GM18519 (cell line): ENCODE measurements around the gene PDZRN4.

Experiments
- ATAC-seq: cut with Tn5 transposase; IDR thresholded peaks from one replicate; pipeline ENCODE4 v1.9.1; 2021; ENCODE audit warnings: mild to moderate bottlenecking, moderate library complexity; ENCODE audit not compliant: unreplicated experiment, low FRiP score

The PDZRN4 gene

DNA sequence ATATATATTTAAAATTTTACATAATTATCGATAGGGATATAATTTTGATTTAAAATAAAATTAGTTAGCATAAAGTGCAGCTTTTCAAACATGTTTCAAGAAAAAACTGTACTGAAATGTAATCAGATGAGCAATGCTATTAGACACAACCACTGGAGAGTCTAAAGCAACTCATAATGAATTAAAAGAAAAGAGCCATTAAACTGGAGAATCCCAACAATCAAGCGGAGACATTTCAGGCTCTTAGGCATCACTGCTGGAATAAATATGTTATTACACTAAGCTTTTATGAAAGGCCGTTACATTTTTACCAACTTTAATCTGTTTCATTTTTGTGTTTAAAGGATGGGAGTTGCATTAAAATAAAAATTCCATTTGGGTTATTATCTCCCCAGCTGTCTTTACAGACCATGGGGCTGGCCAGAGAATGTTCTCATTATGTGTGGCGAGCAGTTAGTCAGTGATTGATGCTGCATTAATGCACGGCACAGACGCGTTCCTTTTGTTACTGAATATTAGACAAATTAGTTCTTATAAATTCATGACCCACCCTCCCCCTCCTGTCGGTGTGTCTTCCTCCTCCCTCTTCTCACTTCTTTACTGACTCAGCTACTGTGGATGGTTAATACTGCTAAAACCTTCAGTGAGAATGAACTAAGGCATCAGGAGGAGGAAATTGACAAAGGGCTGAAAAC, 156.8 kb downstream of the PDZRN4 start:
- ATAC-seq, result no peak

GRCh38 chr12:41348198-41348597, 160.1 kb downstream of the PDZRN4 start:
- no peak for ATAC-seq

DNA sequence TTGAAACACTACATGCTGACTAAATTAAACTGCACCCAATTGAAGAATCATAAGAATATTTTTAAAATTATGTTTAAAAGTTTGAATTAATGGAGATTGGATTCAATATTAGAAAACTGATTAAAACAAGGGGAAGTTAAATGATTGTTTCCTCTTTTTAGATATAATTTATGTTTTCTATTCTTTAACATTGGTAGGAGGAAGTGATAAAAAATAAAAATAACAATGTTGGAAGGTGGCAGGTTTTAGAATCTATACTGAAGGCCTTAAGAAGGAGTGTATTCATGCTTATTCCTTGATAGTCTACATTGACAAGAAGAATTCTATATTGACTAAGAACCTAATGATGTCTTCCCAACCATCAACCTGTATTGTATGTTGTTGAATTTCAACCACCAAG, 168.1 kb downstream of the PDZRN4 start:
- ATAC-seq, result no peak

GRCh38 chr12:41361738-41362137, 173.6 kb downstream of the PDZRN4 start:
- no peak for ATAC-seq

GRCh38 chr12:41362510-41362909, 174.4 kb downstream of the PDZRN4 start:
- ATAC-seq, result no peak

DNA sequence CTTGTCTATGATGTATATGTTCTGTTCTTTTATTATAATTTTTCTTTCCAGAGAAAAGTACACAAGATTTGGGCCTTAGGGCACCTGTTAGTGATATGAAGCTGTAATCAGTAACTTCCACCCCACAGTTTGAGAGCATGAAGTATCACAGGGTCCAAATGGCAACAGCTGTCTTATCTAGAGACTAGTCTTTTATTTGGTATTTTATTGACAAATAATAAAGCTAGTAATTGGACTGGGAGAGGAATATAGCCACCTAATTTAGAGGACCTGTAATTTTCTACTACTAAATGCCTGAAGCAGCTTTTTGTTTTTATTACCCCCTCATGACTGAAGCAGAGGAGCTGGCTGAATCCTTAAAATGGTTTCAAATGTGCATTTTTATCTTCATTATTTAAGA, 174.8 kb downstream of the PDZRN4 start:
- no peak for ATAC-seq

DNA sequence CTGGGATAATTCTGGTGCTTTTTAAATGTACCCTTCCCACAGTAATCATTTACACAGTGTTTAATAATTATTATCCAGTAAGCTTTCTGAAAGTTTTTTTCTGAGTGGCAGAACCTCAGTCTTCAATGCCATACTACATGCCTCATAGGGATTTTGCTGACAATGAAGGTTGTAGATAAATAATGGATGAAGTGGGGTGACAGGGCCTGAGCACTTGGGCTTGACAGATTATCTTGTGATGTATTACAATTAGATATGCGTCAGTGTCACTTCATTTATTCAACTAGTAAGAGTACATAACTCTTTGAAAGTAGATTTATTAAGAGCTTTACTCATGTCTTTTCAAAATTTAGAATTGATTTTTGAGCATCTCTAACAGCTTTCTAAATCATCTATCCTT, 176.1 kb downstream of the PDZRN4 start:
- ATAC-seq, result no peak

- no peak for ATAC-seq
Observed at GRCh38 chr12:41365653-41366171, 177.6 kb downstream of the PDZRN4 start.

GRCh38 chr12:41367726-41368405, 179.7 kb downstream of the PDZRN4 start:
- ATAC-seq, result no peak

DNA sequence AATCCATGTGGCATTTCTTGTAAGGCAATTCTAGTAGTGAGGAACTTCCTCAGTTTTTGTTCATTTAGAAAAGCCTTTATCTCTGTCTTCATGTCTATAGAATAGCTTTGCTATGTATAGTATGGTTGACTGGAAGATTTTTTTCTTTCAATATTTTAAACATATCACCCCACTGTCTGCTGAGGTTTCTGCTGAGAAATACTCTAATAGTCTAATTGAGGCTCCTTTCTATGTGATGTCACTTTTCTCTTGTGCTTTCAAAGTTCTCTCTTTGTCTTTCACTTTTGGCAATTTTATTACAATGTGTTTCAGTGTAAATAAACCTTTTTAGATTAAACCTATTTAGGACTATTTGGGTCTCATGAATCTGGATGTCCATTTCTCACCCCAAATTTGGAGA, 192.8 kb downstream of the PDZRN4 start:
- no peak for ATAC-seq

- no peak for ATAC-seq
Observed at GRCh38 chr12:41402801-41403200, 214.7 kb downstream of the PDZRN4 start.

DNA sequence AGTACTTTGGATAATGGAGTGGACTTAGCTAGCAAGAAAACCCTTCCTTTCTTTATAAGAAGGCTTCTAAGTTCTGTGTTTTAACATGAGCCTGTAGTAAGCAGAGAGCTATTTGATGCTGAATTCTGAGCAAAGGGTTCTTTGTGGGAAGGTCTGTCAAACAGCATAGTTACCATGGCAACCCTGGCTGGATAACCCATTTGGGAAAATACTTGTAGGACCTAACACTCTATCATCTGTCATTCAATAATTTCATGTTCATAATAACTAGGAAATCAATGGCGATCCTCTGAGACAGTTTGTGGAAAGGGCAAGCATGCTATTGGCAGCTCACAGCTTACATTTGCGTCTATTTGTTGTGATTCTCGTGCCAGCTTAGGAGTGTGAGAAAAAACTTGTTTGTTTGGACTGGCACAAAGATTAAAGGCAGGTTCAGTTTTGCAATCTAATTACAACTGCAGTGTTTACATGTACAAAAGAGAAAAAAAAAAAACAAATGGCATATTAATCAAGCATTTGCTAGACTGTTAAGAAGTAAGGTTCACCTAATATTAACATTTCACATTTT, 219.2 kb downstream of the PDZRN4 start:
- no peak for ATAC-seq

DNA sequence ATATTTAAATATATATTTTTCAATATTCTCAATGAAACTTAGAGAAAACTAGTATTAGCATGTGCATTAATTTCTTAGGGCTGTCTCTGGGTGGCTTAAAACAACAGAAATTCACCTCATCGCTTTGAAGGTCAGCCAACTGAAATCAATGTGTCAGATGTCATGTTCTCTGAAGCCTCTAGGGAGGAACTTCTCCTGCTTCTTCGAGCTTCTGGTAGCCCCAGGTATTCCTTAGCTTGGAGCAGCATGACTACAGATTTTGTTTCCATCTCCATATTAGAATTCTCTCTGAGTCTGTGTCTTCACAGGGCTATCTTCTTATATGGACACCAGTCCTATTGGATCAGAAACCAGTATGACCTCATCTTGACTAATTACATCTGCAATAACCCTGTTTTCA, 221.5 kb downstream of the PDZRN4 start:
- ATAC-seq, result no peak

DNA sequence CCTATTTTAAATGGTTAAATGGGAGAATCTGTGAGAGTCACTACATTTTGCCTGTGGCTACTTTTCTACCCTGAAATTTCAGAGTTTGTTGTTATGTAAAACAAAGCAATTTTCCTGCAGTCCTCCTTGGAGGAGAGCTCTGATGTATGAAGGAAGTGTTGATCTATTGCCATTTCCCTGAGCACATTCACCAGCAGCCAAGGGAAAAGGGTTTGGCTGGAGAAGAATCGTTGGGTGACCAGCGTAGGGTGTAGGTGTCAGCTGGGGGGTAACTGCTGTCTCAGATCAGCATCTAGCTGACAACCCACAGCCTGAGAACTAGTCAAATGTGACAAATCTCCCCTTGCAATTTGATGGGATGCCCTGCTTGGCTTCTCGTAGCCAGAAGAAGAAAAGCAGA, 230.5 kb downstream of the PDZRN4 start:
- ATAC-seq, result no peak

DNA sequence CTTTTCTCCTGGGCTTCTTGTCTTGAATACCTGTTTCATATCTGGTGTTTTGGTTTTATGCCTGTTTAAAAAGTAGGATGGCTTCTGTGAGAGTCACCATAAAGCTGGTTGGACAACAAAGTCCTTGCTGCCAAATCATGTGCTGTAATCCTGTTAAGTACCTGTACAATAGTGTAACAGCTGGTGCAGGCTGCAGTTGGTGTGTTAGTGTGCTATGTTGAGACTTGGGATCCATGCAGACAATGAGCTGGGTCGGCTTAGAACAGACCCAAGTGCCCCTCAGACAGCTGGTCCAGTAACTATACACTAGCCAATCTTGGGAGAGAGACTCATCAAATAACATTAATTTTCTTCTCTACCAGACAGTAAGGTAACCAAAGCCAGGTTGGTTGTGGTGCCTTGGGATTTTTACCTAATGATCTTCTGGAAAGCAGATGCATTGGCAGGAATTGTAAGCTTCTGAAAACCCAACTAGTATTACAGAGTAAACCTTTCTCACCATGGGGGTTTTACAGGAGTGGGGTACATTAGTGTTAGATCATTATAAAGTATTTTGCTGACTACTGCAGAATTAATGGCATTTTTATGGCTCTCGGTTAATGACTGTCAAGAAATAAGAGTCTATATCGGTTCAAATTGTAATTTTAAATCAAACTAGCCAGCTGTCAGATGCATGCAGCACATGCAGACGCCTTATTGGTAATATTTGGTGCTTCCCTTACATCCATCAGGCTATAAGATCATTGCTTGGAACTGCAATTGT, 231.2 kb downstream of the PDZRN4 start:
- no peak for ATAC-seq

GRCh38 chr12:41424651-41425050, 236.5 kb downstream of the PDZRN4 start:
- ATAC-seq, result no peak

DNA sequence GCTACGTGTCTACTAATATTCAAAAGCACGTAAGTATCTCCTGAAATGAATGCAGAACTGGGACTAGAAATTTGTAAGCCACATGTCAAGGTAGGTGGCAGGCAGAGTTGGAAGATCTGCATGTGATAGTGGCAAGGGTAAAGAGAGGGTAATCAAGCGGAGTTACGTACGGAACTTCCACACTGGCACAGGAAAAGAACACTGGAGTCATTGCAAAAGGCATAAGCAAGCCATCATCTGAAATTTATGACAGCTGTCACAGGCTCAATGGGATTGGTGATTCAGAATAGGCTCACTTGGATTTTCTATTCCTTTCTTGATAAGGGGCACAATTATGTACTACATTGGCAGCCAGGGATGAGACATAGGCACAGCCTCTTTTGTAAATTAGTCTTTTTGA, 245.3 kb downstream of the PDZRN4 start:
- ATAC-seq, result no peak

- no peak for ATAC-seq
Observed at GRCh38 chr12:41436076-41436475, 248.0 kb downstream of the PDZRN4 start.

DNA sequence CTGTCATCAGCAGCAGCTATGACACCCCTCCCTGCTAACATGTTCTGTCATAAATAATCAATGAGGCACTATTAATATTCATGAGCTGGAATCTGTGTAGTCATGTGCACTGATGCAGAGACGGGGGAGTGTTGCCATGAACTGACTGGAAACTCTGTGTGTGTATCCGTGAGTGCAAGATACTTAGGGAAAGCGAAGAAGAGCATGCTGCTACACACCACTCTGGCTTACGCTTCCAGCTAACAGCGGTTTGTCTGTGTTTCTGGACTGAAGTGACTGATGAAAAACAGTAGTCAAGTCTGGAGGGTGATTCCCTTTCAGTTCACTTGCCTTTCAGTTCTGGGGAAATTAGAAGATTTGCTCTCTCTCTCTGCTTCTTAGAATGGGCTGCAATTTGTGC, 249.4 kb downstream of the PDZRN4 start:
- ATAC-seq, result no peak

GRCh38 chr12:41438854-41439541, 250.9 kb downstream of the PDZRN4 start:
- no peak for ATAC-seq
